ENCODE measurements around the gene RBPJL.

Gene RBPJL

DNA sequence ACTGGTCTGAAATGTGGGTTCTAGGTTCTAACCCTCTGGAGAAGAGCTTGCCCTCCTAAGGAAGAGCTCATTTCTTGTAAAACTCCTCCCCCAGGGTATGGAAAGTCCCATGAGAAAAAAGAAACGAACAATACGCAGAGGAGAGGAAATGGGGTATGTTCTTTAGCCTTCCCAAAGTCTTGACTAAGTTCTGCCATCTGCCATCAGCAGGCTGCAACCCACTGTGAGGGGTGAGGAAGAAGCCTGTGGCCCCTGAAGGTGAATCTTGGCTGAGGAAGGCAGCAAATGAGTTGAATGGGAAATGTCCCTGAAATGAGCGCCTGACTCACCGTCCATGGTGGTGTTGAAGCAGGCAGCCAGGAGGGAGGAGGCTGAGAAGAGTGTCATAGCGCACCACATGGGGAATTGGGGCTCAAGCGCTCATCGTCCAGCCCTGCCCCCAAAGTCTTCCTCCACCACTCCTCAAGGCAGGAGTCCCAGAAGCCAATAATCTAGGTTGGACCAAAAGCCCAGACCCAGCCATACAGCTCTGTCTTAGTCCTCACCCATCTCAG is 11.8 kb downstream of the RBPJL start:
- no peak for DNase-seq

DNA sequence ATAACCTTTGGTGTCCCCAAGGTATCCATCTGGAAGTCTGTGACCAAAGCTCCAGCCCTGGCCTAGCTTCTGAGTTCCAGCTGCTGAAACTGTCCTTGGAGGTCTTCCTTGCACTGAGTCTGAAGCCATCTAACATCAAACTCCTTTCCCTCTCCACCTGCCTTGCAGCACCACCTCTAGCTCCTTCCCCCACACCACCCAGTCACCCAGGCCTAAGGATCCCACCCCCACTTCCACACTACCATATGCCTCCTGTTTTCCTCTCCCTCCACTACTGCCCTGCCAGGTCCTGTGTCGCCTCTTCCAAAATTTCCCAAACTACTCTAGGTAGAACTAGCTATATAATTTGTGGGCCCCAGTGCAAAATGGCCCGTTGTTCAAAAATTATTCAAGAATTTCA is 12.3 kb downstream of the RBPJL start:
- no peak for DNase-seq

DNA sequence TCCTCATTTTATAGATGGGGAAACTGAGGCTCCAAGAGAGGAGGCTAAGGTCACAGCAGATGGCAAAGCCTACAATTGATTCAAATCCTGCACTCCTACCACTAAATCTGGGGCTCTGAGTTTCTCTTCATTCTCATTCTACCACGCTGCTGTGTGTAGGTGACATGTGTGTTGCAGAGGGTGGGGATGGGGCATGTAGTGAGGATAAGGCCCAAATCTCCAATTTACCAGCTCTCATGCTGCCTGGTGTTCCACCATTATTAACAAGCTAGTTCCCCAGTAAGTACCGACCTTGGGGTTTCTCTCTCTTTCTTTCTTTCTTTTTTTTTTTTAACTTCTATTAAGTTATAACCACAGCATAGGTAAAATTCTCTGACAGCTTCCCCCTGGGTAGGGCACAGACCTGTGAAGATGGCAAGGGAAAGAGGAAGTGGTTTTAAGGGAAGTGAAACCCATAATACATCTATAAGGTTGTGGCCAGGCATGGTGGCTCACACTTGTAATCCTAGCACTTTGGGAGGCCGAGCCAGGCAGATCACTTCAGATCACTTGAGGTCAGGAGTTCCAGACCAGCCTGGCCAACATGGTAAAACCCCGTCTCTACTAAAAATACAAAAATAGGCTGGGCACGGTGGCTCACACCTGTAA is 14.4 kb downstream of the RBPJL start:
- DNase-seq, result no peak

DNA sequence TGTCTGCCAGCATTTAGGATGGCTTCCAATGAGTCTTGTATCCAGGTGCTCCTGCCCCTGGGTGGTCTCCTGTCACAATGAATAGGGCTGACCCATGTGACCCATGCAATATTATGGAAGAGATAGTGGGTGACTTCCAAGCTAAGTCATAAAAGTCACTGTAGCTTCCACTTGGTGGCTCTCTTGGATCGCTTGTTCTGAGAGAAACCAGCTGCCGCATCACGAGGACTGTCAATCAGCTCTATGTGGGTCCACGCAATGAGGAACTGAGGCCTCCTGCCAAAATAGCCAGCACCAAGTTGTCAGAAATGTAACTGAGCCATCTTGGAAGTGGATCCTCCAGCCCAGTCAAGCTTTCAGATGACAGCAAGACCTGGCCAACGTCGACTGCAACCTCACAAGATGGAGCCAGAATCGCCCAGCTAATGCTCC is 16.3 kb downstream of the RBPJL start:
- DNase-seq, result no peak

DNA sequence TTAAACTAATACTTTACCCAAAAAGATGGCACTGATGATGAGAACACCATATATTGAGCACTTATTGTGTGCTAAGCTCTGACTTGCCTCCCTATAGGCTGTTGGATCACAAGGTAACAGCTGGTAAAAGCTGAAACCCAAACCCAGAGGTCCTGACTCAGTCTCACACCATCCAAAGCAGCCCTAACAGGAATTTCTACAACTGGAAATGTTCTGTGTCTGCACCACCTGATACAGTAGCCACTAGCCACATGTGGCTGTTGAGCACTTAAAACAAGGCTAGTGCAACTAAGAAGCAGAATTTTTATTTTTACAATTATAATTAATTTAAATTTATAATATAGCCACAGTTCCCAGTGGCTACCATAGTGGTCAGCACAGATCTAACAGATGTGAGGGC is 17.1 kb downstream of the RBPJL start:
- no peak for DNase-seq

DNA sequence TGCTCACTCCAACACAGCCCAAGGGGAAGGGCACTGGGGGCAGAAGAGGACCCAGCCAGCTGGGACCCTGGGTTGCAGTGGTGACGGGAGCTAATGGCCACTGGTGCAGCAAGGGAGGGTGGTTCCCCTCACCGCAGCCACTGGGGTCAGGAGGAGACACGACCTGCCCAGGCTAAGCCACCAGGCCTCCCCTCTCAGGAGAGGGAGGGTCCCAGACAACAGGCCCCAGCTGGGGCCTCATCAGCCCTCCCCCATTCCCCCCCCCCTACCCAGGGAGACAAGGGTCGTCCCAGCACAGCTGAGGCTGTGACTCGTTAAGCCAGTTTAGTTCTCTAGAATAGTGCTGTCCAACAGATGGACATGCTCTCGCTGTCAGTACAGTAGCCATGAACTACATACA is 18.7 kb downstream of the RBPJL start:
- DNase-seq, result no peak

DNA sequence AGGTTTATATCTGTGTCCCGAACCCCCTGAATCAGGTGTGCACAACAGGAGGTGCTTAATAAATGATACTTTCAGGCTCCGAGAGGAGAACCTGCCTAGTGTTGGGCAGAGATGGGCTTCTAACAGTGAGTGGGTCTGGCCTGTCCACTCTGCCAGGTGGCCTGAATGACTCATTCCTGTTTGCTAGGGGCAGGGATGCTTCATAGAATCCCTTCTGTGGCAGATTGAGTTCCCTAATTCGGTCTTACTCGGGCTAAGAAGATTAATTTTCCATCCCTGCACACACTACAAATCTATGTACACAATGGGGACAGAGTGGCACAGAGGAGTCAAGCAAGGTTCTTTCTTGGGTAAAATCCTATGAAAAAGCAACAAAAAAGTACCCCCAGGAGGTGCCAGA is 21.8 kb downstream of the RBPJL start:
- no peak for DNase-seq

DNA sequence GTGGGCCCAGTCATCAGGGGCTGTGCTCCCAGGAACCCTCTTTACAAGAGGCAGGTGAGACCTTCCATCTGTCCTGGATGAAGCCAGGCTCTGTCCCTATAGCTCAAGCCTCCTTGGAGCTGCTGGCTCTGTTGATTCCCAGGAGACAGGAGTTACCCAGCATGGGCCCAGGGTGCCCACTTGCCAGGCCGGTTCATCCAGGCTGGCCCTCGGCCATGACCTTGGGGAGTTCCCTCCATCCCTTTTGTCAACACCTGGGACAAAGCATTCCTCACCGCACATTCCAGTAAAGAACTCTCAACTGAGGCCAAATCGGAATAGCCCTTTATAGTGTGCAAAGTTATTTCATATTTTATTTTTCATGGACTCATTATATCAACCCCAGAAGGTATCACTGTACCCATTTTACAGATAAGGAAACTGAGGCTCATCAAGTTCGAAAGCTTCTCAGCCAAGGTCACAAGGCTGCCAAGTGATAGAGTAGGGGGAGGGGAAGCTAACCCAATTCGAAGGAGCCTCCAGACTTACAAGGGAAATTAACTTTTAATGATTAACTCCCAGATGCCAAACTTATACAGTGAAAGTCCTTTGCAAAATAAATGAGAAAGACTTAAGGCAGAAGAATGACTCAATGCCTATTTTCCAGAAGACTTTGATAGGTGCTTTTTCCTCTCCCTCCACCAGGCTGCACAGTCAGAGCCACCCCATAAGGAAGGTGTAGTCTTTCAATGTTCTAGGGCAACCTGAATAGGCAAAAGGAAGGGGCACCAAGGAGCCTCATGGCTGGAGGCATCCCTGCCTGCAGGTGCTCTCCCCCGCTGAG is 23.1 kb downstream of the RBPJL start:
- DNase-seq, result no peak

DNA sequence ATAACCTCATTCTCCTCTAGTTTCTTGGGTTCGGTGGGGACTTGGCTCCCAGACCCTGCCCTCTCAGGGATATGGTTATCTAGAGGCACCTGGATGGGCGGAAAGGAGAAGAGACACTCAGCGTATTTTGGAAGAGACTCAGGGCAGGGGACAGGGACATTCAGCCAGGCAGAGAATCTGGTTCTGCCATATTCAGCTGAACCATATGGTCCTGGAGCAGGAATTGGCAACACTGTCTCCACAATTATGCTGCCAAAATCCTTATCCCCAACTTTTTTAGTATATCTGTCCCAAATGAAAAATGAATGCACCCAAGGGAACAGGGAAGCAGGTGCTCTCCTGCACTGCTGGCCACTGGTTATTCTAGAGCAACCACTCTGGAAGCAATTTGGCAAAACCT is 23.8 kb downstream of the RBPJL start:
- DNase-seq, result no peak

DNA sequence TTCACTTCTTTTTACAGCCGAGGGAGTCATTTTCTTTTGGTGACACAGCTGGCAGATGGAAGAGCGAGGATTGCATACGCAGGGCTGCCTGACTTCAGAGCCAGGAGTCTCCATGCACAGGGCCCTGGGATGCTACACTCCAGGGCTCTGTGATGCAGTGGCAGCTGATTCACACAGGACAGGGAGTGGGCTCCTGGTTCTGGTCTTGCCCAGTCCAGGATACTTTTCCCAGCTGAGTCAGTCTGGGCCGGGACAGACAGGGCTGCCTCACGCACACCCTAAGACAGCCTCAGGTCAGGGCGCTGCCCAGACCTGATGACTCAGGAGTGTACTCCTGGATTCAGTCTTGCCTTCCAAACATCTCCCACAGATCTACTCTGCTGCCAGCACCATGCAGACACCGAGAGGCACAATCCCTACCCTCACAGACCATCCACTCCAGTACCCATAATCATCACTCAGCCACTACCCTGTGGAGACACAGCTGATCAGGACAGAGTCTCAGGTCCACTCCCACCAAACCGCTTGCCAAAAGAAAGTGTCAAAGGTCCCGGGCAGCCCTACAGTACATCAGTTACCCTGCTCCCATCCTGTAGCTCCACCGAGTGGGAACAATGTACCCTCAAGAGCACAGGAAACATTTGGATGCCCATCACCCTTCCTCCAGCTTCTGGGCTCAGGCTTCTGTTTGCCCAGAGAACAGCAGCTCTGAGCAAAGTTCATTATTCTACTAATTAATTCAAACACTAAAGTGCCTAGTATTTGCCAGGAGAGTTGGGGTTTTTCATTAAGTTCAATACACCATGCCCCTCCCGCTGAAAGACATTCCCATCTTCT is 30.1 kb downstream of the RBPJL start:
- no peak for DNase-seq

DNA sequence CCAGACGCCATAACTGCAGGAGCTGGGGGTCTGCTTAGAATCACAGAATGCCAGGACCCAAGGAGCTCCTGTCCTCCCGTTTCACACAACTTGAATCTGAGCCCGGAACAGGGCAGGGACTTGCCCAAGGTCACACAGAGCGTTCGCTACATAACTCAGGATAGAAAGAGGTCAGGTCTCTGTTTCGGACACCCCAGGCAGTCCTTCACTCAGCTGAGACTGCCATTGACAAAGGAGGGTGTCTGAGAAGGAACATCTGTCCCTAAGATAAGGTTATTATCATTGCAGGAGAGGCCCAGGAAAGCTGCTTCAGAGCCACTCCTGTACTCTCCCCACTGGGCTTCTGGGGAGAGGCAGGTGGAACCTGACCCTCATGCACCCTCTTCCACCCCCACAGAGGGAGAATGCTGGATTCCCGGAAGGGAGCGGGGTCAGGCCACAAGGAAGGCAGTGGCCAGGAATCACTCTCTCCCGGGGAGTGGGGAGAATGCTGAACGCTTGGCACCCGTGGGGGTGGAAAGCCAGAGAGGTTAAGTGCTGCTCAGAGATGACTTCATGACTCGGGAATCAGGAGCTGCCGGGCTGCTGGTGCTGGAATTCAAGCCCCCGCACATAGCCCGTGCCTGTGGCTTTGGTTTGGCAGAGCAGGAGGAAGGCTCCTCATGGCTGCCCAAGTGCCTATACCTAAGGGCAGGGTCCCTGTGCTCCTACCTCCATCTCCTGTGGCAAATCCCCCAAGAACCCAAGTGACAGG is 30.9 kb downstream of the RBPJL start:
- DNase-seq, result no peak

DNA sequence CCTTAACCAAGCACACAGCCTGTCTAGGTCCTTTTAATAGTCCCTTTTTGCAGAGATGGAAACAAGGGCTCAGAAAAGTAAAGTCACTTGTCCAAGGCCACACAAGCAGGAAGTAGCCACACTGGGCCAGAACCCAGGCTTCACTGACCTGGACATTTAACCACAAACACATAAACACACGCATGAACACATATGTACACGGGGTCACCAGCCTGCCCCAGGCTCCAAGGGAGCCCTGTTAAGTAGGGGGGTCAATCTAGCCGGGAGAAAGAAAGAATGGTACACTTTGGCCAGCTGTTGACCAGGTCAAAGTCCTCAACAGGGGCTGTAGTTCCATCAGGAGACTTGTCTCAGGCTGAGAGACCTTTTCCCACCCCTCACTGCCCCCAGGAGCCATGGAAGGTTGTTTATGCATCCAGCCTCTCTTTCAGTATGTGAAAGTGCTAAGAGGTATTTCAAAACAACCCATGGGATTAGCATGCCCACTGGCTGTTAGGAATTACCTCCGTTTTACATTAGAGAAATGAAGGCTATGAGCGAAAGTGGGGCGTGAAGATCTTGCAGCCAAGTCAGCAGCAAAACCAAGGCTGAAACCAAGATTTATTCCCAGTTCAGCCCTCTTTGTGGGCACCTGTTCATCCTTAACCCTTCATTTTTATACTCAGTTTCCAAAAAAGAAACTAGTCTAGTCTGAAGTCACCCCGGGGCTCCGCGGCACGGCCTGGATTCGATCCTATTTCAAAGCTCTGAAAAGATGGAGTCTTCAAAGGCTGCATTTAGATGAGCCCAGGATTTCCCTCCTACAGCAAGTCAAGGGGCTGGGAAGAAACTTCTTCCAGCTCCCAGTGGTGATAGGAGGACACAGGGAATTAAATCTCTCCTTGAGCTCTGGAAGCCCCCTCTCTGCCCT is 31.7 kb downstream of the RBPJL start:
- DNase-seq, result no peak

DNA sequence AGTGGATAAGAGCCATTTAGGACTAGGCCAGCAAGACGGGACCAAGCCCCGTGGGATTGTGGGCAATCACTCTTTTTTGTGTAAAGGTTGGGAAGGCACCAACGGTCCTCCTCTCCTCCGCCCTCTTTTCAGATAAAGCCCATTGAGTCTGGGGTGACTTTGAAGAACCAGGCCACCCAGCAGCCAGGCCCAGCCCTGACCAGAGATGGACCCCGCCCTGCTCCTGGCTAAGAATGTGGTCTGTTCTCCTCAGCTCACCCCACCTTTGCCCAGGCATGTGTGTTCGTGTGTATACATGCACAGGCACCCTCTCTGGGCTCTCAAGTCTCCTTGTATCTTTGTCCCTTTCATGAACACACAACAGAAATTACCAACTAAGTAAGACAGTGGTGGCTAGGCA is 32.4 kb downstream of the RBPJL start:
- DNase-seq, result no peak

DNA sequence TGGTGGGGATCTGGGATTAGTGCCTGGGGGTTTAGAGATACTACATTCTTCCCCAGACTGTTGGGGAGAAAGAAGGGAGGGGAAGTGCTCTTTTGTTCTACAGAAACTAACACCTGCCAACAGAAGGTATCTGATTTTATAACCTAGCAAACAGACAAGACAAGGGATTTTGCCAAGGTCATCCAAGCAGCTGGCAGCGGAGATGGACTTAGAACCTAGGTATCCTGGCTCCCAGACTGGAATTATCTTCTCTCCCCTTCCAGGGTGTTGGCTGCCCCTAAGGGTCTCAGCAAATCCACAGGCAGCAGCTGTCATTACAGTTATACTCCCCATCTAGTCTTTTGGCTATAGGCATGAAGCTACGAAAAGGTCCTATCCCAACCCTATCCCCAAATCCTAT is 33.2 kb downstream of the RBPJL start:
- DNase-seq, result no peak

DNA sequence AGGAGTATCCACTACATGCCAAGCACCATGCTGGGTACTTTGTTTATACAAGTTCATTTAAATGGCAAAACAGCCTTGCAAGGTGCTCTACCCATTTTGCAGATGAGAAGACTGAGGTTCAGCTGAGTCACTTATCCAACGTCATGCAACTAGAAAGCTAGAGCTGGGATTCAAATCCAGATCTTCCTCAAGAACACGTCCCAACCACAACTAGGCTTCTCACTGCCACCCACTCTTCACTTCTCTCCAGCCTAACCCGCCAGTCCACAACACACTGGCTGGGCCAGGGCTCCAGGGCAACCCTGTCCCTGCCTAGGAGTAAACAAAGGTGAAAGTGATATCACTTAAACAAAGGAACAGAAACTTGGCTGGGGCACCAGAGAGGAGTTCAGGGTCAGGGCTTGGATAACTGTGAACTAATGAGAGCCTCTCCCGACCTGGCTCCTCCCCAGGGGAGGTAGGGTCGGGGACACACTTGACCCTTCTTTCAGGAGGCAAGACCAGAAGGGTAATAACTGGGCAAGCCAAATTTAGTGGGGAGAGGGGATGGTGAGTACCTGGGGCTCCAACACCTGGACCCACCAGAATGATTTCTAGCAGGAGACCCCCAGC is 33.7 kb downstream of the RBPJL start:
- DNase-seq, result no peak

DNA sequence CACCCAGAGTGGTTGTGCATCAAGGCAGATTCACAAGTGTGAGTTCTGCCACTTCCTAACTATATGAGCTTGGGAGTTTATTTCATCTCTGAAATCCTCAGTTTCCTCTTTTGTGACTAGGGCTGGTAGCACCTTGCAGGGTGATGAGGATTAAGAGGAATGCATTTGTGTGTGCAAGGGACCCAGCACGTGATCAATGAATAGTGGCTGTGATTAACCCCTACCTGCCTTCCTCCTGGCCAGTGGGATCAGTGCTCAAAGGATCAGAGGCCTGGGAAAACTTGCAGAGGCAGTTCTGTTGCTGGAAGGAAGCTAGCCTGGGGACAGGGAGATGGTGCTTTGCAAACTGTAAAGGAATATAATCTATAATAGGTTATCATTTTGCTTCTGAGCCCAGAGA is 34.3 kb downstream of the RBPJL start:
- no peak for DNase-seq

DNA sequence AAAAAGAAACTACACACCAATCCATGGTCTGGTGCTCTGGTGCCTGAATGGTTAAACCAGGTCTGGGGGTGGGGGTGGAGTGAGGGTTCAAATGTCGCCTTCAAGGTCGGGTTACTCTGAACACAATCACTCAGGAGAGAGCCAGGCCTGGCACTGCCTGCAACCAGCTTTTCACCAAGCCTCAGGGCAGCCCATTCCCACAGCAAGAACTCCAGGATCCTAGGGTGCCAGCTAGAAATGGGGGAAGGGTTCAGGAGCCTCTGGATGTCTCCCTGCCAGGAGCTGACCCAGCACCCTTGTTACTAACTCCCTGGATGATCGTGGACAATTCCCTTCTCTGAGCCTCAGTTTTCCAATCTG is 34.9 kb downstream of the RBPJL start:
- no peak for DNase-seq

DNA sequence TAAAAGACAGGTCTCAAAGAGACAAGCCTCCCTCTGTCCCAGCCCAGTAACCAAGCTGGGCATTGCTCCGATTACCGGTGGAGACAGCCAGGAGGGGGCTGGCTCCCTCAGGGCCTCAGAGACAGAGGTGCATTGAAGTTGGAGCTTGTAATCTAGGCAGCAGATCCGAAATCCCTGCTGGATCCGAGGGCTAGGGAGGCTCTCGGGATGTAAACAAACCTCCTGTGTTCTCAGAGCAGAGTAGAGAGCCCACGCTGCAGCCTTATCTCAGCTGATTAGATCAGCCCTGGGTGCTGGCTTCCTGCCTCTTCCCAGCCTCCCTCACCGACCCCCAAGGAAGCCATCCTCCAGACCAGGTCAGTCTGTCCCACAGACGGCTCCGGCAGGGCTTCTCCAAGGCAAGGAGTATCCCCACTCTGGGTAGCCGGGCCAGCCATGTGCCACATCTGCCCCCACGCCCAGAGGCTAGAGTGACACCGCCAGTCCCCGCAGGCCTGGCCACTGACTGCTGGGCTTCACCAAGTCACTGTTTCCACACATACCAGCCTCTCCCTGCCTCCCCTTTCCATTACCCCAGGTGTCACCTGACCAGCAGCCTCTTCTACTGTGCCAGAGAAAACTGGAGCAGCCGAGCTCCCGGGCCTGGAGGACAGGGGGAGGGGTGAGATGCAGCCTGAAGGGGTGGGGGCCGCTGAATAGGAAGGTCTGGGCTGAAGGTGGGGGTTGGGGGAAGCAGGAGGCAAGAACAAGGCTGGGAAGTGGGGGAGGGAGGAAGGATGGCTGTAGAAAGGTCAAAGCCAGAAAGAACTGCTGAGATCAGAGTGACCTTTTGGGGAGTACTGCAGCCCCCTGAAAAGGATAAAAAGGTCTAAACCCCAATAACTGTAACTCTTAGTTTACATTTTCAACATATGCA is 35.6 kb downstream of the RBPJL start:
- DNase-seq, result no peak

DNA sequence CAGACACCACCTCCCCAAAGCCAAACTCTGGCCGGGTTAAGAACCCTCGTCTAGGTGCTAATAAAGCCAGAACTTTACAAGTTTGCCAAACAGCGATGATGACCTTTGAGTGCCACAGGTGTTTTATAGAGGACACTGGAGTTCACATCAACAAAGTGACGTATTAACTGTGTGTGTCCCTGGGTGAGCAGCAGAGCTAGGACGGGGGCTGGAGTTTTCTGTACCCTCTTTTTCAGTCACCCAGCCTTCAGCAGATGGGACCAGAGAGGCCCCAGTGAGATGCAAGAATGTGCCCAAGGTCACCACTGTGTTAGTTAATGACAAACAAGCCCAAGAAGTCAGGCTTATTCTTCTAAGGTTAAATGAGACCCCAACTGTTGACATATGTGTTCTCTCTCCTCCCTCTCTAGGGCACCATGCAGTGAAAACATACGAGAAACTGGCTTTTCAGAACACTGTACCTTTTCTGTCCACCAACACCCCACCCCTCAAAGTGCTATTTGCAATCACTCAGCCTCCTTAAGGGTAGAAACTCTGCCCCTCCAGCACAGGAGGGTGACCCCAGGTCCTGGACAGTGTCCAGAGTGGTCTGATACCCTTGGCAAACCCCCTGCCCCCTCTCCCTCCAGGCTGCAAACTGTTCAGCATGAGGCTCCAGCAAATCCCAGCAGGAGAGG is 36.4 kb downstream of the RBPJL start:
- DNase-seq, result no peak

Data from activated CD4-positive, CD25-positive, alpha-beta regulatory T cell (primary cell).